ENCODE measurements around the gene PDE8B. TPM values are rescaled to one million over a fixed set of nuclear protein-coding genes. Genes with fewer than 3 reads are reported as not detected.

The PDE8B gene
- total RNA-seq, 6 donors from 2014 or later: 5.8 to 21.9 (median 9.7) TPM

DNA sequence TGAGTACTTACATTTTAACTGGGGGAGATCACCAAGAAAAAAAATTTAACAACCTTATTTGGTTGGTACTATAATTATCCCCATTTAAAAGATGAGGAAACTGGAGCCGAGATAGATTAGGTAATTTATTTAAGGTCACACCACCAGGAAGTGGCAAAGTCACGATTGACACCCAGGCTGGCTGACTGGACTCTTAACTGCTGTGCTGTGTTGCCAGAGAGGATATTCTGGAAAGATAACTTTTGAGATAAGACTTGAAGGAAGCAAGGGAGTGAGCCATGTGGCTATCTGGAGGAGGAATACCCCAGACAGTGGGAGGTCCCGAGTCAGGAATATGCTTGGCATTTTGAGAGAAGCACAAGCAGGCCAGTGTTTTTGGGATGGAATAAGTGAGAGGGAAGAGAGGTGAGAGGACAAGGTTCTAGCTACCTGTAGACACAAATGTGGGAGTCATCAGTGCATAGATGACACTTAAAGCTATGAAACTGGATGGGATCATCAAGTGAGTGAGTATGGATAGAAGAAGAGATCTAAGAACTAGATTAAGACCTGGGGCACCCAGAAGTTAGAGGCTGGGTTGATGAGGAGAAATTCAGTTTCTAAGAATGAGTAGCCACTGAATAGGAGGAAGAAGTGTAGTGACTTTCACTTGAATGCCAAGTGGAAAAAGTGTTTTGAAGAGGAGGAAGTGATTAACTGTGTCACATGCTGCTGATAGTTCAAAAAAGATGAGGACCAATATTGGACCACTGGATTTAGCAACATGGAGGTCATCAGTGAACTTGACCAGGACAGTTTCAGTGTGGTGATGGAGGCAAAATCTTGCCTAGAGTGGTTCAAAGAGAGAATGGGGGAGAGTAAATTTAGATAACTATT is 25.6 kb downstream of the PDE8B start:
- TF ChIP-seq POLR2AphosphoS5 (IDR thresholded peaks at IDR 0.05) (no peak), POLR2A (IDR thresholded peaks at IDR 0.05) (no peak), EP300 (IDR thresholded peaks at IDR 0.05) (no peak), CTCF (IDR thresholded peaks at IDR 0.05) (no peak)

DNA sequence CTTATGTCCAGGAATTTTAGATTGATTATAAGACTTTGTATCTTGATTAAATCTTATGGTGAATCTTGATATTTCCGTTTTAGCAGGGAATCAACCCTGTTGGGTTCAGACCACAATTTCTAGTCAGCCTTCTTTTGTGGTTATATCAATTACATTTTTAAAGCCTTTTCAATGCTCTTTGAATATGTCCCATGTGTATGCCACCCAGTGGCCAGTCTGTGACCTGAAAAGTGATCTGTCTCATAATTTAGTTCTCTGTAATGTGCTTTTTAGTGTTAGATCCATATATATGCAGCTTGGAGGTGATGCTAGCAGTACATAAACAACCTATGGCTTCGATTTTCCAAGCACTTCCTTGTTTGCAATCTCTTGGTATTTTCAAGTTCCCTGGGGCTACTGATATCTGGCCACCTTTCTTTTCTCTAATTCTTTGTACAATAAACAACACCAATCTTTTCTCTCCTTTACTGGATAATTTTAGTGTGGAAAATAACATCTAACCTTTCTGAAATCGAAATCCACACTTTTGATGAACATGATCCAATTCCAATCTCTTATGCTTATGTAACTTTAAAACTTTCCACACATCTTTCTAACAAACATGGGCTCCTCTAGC is 28.8 kb downstream of the PDE8B start:
- no peak for DNase-seq
- no peak overlapping the region for H3K27ac ChIP-seq
- H3K36me3 ChIP-seq: no peaks in the 10 kb centered on the region
- H3K27me3 ChIP-seq: no peaks in the 10 kb centered on the region
- H3K4me1 ChIP-seq: no peaks in the 10 kb centered on the region
- WGBS, 2 donors: 57 to 59% methylated on average over 3 of the region's 3 CpGs
- ATAC-seq (ENCODE audit: low FRiP score in 2 of 2): no peak
- no peak for TF ChIP-seq POLR2A (IDR thresholded peaks at IDR 0.05)
- peak in 2 of 6 experiments; percentile 20 to 36 for TF ChIP-seq CTCF (IDR thresholded peaks at IDR 0.05)
- TF ChIP-seq EP300 (IDR thresholded peaks at IDR 0.05): no peak
- H3K9me3 ChIP-seq: no peaks in the 10 kb centered on the region
- H3K4me3 ChIP-seq: no peak overlapping the region

More for the DNA sequence above, 25.6 kb downstream of the PDE8B start:
- Histone ChIP-seq H3K4me3 (no peak overlapping the region), H3K27me3 (no peaks in the 10 kb centered on the region), H3K4me1 (peaks cover 0 to 5% (median 2%) of the 10 kb centered on the region in 4 donors), H3K27ac (no peak overlapping the region), H3K9me3 (no peaks in the 10 kb centered on the region), H3K36me3 (no peaks in the 10 kb centered on the region)
- DNase-seq (no peak), ATAC-seq (ENCODE audit: low FRiP score in 2 of 2) (no peak)
- 57 to 64% methylated on average over 3 of the region's 3 CpGs for WGBS, 2 donors

- 42 to 62% methylated on average over 1 of the region's 1 CpG for WGBS, 2 donors
- no peaks in the 10 kb centered on the region for H3K36me3 ChIP-seq
- ATAC-seq (ENCODE audit: low FRiP score in 2 of 2) (no peak), DNase-seq (no peak)
- H3K4me3 ChIP-seq: no peak overlapping the region
- H3K4me1 ChIP-seq: no peaks in the 10 kb centered on the region
- no peak for TF ChIP-seq CTCF (IDR thresholded peaks at IDR 0.05)
- no peak for TF ChIP-seq POLR2A (IDR thresholded peaks at IDR 0.05)
- TF ChIP-seq POLR2AphosphoS5 (IDR thresholded peaks at IDR 0.05): no peak
- TF ChIP-seq EP300 (IDR thresholded peaks at IDR 0.05): no peak
- no peaks in the 10 kb centered on the region for H3K9me3 ChIP-seq
- no peak overlapping the region for H3K27ac ChIP-seq
- no peaks in the 10 kb centered on the region for H3K27me3 ChIP-seq
Measured at GRCh38 chr5:77241444-77241843, 31.0 kb downstream of the PDE8B start.

DNA sequence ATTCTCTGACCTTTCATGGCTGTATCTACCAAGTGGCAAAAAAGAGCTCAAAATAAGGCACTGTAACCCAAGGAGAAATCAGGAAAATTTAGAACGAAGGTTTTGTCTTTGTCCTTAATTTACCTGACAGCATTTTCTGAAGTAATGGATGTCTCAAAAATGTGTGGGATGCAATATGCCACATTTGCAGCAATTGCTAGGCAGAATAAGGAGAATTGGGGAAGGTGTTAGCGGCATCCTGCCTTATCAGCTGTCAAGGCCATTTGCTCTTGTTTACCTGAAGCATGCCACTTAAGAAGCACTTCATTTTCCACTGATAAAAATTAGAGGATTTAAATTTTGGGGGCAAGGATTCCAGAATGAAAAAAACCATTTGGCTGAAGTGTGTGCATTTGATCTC is 39.0 kb downstream of the PDE8B start:
- TF ChIP-seq POLR2AphosphoS5 (IDR thresholded peaks at IDR 0.05) (no peak), POLR2A (IDR thresholded peaks at IDR 0.05) (no peak), CTCF (IDR thresholded peaks at IDR 0.05) (no peak), EP300 (IDR thresholded peaks at IDR 0.05) (no peak)
- H3K36me3 ChIP-seq: no peaks in the 10 kb centered on the region
- WGBS, 2 donors: 64 to 70% methylated on average over 2 of the region's 2 CpGs
- no peaks in the 10 kb centered on the region for H3K27me3 ChIP-seq
- no peaks in the 10 kb centered on the region for H3K4me1 ChIP-seq
- no peak overlapping the region for H3K4me3 ChIP-seq
- no peak overlapping the region for H3K27ac ChIP-seq
- ATAC-seq (ENCODE audit: low FRiP score in 2 of 2) (no peak), DNase-seq (no peak)
- H3K9me3 ChIP-seq: no peaks in the 10 kb centered on the region
